Measurements from ENCODE around the gene ZBBX. TPM values are rescaled to one million over a fixed set of nuclear protein-coding genes. Genes with fewer than 3 reads are reported as not detected.
A peak's percentile ranks its signal among the peaks of the same experiment; 100 is the strongest.

ZBBX gene
- total and polyA plus RNA-seq, 2 of the 8 experiments (the other 6 are each of a cell fraction or from before 2014, with no cell fraction given), result 0.17 to 0.84 TPM

DNA sequence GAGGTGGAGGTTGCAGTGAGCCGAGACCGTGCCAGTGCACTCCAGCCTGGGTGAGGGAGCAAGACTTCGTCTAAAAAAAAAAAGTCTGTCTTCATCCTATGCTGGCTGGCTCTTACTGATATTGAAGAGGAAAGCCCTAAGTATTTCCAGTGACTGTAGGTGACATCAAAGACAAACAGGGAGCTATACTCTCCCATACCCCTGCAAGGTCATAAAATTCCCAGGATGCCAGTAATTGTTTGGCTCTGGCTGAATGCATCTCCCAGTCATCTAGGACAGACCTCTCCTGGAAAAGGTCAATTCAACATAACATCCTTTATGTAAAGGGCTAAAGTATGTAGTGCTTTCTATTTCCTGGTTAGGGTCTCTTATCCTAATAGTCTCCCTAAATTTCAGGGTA is 8.0 kb downstream of the ZBBX start:
- POLR2A ChIA-PET (ENCODE audit: partially characterized antibody), result interaction anchor here (0.7 kb wide), 1 partner anchor 9 kb away, joined by 4 read pairs; no protein-coding TSS in a partner anchor
- H3K4me3 ChIP-seq (ENCODE audit: extremely low read depth in 1 of 4, insufficient read depth in 2 of 4, low read depth in 3 of 4, low read length in 4 of 4), result no peak overlapping the region
- no peaks in the 10 kb centered on the region for H4K20me1 ChIP-seq (replicated peaks in 1 of 2; ENCODE audit: control insufficient read depth in 1 of 2, insufficient read depth in 2 of 2, low read length in 2 of 2)
- TF ChIP-seq TEAD4 (IDR thresholded peaks at IDR 0.05; ENCODE audit: low read depth, low read length) (peak; percentile 61; the same call in 1 of the 2 replicates), ASH2L (IDR thresholded peaks at IDR 0.05; ENCODE audit: low read length) (no peak), RNF2 (IDR thresholded peaks at IDR 0.05; ENCODE audit: borderline replicate concordance, low read depth, low read length, missing control alignments, poor library complexity, severe bottlenecking) (no peak)
- TF ChIP-seq, protein P1, sequence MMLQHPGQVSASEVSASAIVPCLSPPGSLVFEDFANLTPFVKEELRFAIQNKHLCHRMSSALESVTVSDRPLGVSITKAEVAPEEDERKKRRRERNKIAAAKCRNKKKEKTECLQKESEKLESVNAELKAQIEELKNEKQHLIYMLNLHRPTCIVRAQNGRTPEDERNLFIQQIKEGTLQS (IDR thresholded peaks at IDR 0.05; ENCODE audit: insufficient read depth, low read depth, low read length), result no peak
- no peak overlapping the region for H3K4me2 ChIP-seq (ENCODE audit: insufficient read depth in 1 of 2, low read depth in 2 of 2, low read length in 2 of 2)
- no peaks in the 10 kb centered on the region for H3K79me1 ChIP-seq (ENCODE audit: low read depth, low read length)
- CTCF ChIA-PET (ENCODE audit: partially characterized antibody), result interaction anchor here (0.6 to 0.7 kb wide), 2 partner anchors 369 to 706 kb away, joined by 4 to 6 read pairs; no protein-coding TSS in a partner anchor
- no peak overlapping the region for H2BK20ac ChIP-seq (ENCODE audit: low read length)
- H3K36me3 ChIP-seq (ENCODE audit: control insufficient read depth in 2 of 4, insufficient read depth in 4 of 4, low read length in 3 of 4), result no peaks in the 10 kb centered on the region
- FAIRE-seq (no peak), DNase-seq (ENCODE audit: low read depth in 1 of 2, low spot score in 2 of 2) (no peak)
- H2AK5ac ChIP-seq (ENCODE audit: low read depth, low read length), result no peak overlapping the region
- H3K4me1 ChIP-seq (replicated peaks in 1 of 4; ENCODE audit: control insufficient read depth in 3 of 4, insufficient read depth in 4 of 4, low read length in 3 of 4), result peaks cover 0 to 4% (median 0%) of the 10 kb centered on the region in 4 experiments; a peak in 3 of 7 replicates
- H3K56ac ChIP-seq (replicated peaks; ENCODE audit: insufficient read length, low read depth, low read length), result no peak overlapping the region
- no peak overlapping the region for H3K23ac ChIP-seq (ENCODE audit: insufficient read length)
- H2BK12ac ChIP-seq (ENCODE audit: low read depth, low read length), result 0 out of 2 replicates have a peak overlapping the region, but pooled peaks have one; percentile 42
- H2BK120ac ChIP-seq (replicated peaks; ENCODE audit: low read depth, low read length), result no peak overlapping the region
- no peak overlapping the region for H3K27ac ChIP-seq (ENCODE audit: low read depth, low read length)
- H2BK5ac ChIP-seq (ENCODE audit: low read depth, low read length), result no peak overlapping the region
- H2AFZ ChIP-seq (ENCODE audit: low read length), result no peak overlapping the region
- no peak overlapping the region for H3K14ac ChIP-seq (ENCODE audit: insufficient read length)
- no peak overlapping the region for H4K8ac ChIP-seq (ENCODE audit: extremely low read depth, insufficient read depth, low read length)
- H3K79me2 ChIP-seq (ENCODE audit: control insufficient read depth in 1 of 2, insufficient read depth in 2 of 2, low read length in 2 of 2), result no peaks in the 10 kb centered on the region
- H3K18ac ChIP-seq (ENCODE audit: extremely low read depth, low read length), result no peak overlapping the region
- no peaks in the 10 kb centered on the region for H3K27me3 ChIP-seq (replicated peaks in 1 of 4; ENCODE audit: control insufficient read depth in 3 of 4, extremely low read depth in 1 of 4, insufficient read depth in 3 of 4, low read length in 3 of 4)
- 93% methylated on average over 3 of the region's 3 CpGs; no CpG with 5 or more reads in 1 of the 2 experiments for WGBS, 2 experiments (ENCODE audit: extremely low coverage in 1 of 2, insufficient coverage in 1 of 2, insufficient read length in 1 of 2, insufficient replicate concordance in 2 of 2, low coverage in 1 of 2, low lambda C conversion rate in 2 of 2, missing lambda C conversion rate in 1 of 2)
- H3K23me2 ChIP-seq (ENCODE audit: low read depth, low read length), result no peaks in the 10 kb centered on the region
- H4K91ac ChIP-seq (replicated peaks; ENCODE audit: insufficient read length, low read length), result no peak overlapping the region
- no peak overlapping the region for H3K9ac ChIP-seq (replicated peaks in 1 of 4; ENCODE audit: extremely low read depth in 1 of 4, low read depth in 3 of 4, low read length in 3 of 4)
- H2BK15ac ChIP-seq (ENCODE audit: low read length), result no peak overlapping the region
- H4K5ac ChIP-seq (ENCODE audit: insufficient read length, low read depth, low read length), result no peak overlapping the region
- H3K4ac ChIP-seq (replicated peaks; ENCODE audit: insufficient read length, low read depth, low read length), result no peak overlapping the region
- H3K9me3 ChIP-seq (ENCODE audit: insufficient read depth in 2 of 2, low read depth in 1 of 2, low read length in 1 of 2), result no peaks in the 10 kb centered on the region
